ENCODE measurements around the gene HNRNPA3.
"Not testable (repeated sequence)": the region's sequence is repeated elsewhere in the genome, so short reads cannot be mapped to it uniquely, and the experiment has no call there.

The HNRNPA3 gene

GRCh38 chr2:177192788-177193187 is 19.8 kb upstream of the HNRNPA3 start:
- Histone ChIP-seq H2BK12ac (ENCODE audit: low read length) (no peak overlapping the region), H2AK5ac (ENCODE audit: low read length) (no peak overlapping the region)
- DNase-seq: no peak

DNA sequence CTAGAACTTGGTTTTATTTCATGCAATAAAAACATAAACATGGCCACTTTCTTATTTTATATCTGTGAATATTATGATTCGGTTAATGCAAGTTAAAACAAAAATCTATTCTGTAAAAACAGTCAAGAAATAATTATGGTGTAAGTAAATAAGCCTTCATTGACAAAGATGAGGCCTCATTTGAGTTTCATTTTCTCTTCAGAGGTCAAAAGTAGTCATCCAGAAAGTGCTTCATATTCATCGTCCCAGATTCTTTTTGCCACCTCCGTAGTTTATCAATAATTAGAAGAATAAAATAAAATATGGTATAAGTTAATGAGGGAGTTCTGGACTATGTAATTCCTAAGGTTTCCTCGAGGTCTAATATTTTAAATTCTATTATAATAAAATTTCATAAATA is 19.4 kb upstream of the HNRNPA3 start:
- H3K4me1 ChIP-seq (ENCODE audit: control insufficient read depth in 1 of 2, insufficient read depth in 2 of 2, low read length in 2 of 2): peaks cover 0 to 3% of the 10 kb centered on the region in 2 experiments
- no peak overlapping the region for H2BK12ac ChIP-seq (ENCODE audit: low read length)
- no peak overlapping the region for H3K27ac ChIP-seq (ENCODE audit: low read depth, low read length)
- H3K27me3 ChIP-seq (ENCODE audit: insufficient read depth, low read length): no peaks in the 10 kb centered on the region
- no peak overlapping the region for H4K8ac ChIP-seq (ENCODE audit: low read depth, low read length)
- no peaks in the 10 kb centered on the region for H3K9me3 ChIP-seq (ENCODE audit: insufficient read depth, low read depth, low read length)
- H3K18ac ChIP-seq (ENCODE audit: low read length): no peak overlapping the region
- no peak overlapping the region for H3K23ac ChIP-seq (ENCODE audit: low read length)
- H2BK5ac ChIP-seq (ENCODE audit: low read depth, low read length, poor library complexity): no peak overlapping the region
- no peak overlapping the region for H4K12ac ChIP-seq (ENCODE audit: low read depth, low read length)
- no peak overlapping the region for H3K4me3 ChIP-seq (ENCODE audit: low read depth, low read length)
- no peak overlapping the region for H4K91ac ChIP-seq (ENCODE audit: low read depth, low read length)
- no peak overlapping the region for H2AK5ac ChIP-seq (ENCODE audit: low read length)
- H3K14ac ChIP-seq (ENCODE audit: low read length): no peak overlapping the region
- H3K4me2 ChIP-seq (ENCODE audit: low read length): no peak overlapping the region
- H3K79me1 ChIP-seq (ENCODE audit: low read length): no peaks in the 10 kb centered on the region
- H3K9ac ChIP-seq (ENCODE audit: low read length): no peak overlapping the region
- no peak overlapping the region for H3K4ac ChIP-seq (ENCODE audit: low read depth, low read length)
- no peak for DNase-seq
- no peak overlapping the region for H2BK120ac ChIP-seq (ENCODE audit: insufficient read depth, low read length, poor library complexity)
- no peaks in the 10 kb centered on the region for H3K36me3 ChIP-seq (ENCODE audit: control insufficient read depth in 1 of 2, insufficient read depth in 2 of 2, low read length in 2 of 2)
- no CpG with 5 or more reads among the region's 4 CpGs for WGBS (ENCODE audit: extremely low coverage, insufficient coverage, insufficient read length)
- H3K79me2 ChIP-seq (ENCODE audit: control insufficient read depth, insufficient read depth, low read length, poor library complexity): no peaks in the 10 kb centered on the region
- no peak overlapping the region for H2AFZ ChIP-seq (ENCODE audit: insufficient read depth, low read length, poor library complexity)

More at GRCh38 chr2:177192788-177193187, 19.8 kb upstream of the HNRNPA3 start:
- Histone ChIP-seq H3K9ac (ENCODE audit: low read length) (no peak overlapping the region), H3K14ac (ENCODE audit: low read length) (no peak overlapping the region), H3K36me3 (ENCODE audit: control insufficient read depth in 1 of 2, insufficient read depth in 2 of 2, low read length in 2 of 2) (no peaks in the 10 kb centered on the region), H2BK120ac (ENCODE audit: insufficient read depth, low read length, poor library complexity) (no peak overlapping the region), H3K4me1 (ENCODE audit: control insufficient read depth in 1 of 2, insufficient read depth in 2 of 2, low read length in 2 of 2) (peaks cover 1 to 3% of the 10 kb centered on the region in 2 experiments), H4K8ac (ENCODE audit: low read depth, low read length) (no peak overlapping the region), H3K79me1 (ENCODE audit: low read length) (no peaks in the 10 kb centered on the region), H2AFZ (ENCODE audit: insufficient read depth, low read length, poor library complexity) (no peak overlapping the region), H4K91ac (ENCODE audit: low read depth, low read length) (no peak overlapping the region), H3K27me3 (ENCODE audit: insufficient read depth, low read length) (no peaks in the 10 kb centered on the region), H2BK5ac (ENCODE audit: low read depth, low read length, poor library complexity) (no peak overlapping the region), H3K23ac (ENCODE audit: low read length) (no peak overlapping the region), H3K4me3 (ENCODE audit: low read depth, low read length) (no peak overlapping the region), H3K9me3 (ENCODE audit: insufficient read depth, low read depth, low read length) (no peaks in the 10 kb centered on the region), H3K4ac (ENCODE audit: low read depth, low read length) (no peak overlapping the region), H3K18ac (ENCODE audit: low read length) (no peak overlapping the region), H3K79me2 (ENCODE audit: control insufficient read depth, insufficient read depth, low read length, poor library complexity) (no peaks in the 10 kb centered on the region), H4K12ac (ENCODE audit: low read depth, low read length) (no peak overlapping the region), H3K4me2 (ENCODE audit: low read length) (no peak overlapping the region), H3K27ac (ENCODE audit: low read depth, low read length) (no peak overlapping the region)
- WGBS (ENCODE audit: extremely low coverage, insufficient coverage, insufficient read length): no CpG with 5 or more reads among the region's 1 CpG

- H4K8ac ChIP-seq (ENCODE audit: low read depth, low read length): no peak overlapping the region
- no CpG with 5 or more reads among the region's 1 CpG for WGBS (ENCODE audit: extremely low coverage, insufficient coverage, insufficient read length)
Measured at GRCh38 chr2:177195194-177195593, 17.4 kb upstream of the HNRNPA3 start.

DNA sequence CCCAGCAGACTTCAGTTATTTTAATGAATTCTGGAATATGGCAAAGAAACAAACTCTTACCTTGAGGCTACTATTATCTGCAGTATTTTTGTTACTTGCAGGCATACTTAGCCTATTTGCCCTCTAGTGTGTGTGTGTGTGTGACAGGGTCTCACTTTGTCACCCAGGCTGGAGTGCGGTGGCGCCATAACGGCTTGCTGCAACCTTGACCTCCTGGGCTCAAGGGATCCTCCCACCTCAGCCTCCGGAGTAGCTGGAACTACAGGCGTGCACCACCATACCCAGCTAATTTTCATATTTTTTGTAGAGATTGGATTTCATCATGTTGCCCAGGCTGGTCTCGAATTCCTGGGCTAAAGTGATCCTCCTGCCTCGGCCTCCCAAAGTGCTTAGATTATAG is 12.2 kb upstream of the HNRNPA3 start:
- not testable (repeated sequence) for H2BK12ac ChIP-seq (ENCODE audit: low read length); H4K91ac ChIP-seq (ENCODE audit: low read depth, low read length); H3K27ac ChIP-seq (ENCODE audit: low read depth, low read length); H3K4me1 ChIP-seq (ENCODE audit: control insufficient read depth in 1 of 2, insufficient read depth in 2 of 2, low read length in 2 of 2); H4K12ac ChIP-seq (ENCODE audit: low read depth, low read length); H3K36me3 ChIP-seq (ENCODE audit: control insufficient read depth in 1 of 2, insufficient read depth in 2 of 2, low read length in 2 of 2); H4K8ac ChIP-seq (ENCODE audit: low read depth, low read length); H3K4me3 ChIP-seq (ENCODE audit: low read depth, low read length); H3K18ac ChIP-seq (ENCODE audit: low read length); H3K79me2 ChIP-seq (ENCODE audit: control insufficient read depth, insufficient read depth, low read length, poor library complexity); H3K9ac ChIP-seq (ENCODE audit: low read length); H2BK5ac ChIP-seq (ENCODE audit: low read depth, low read length, poor library complexity); H2AK5ac ChIP-seq (ENCODE audit: low read length); H3K27me3 ChIP-seq (ENCODE audit: insufficient read depth, low read length); H3K14ac ChIP-seq (ENCODE audit: low read length); H2AFZ ChIP-seq (ENCODE audit: insufficient read depth, low read length, poor library complexity); H3K79me1 ChIP-seq (ENCODE audit: low read length); H3K9me3 ChIP-seq (ENCODE audit: insufficient read depth, low read depth, low read length); DNase-seq; H3K4me2 ChIP-seq (ENCODE audit: low read length); H3K23ac ChIP-seq (ENCODE audit: low read length); H3K4ac ChIP-seq (ENCODE audit: low read depth, low read length); H2BK120ac ChIP-seq (ENCODE audit: insufficient read depth, low read length, poor library complexity)
- no CpG with 5 or more reads among the region's 7 CpGs for whole genome bisulfite sequencing (ENCODE audit: extremely low coverage, insufficient coverage, insufficient read length)

More at GRCh38 chr2:177195194-177195593, 17.4 kb upstream of the HNRNPA3 start:
- no peaks in the 10 kb centered on the region for H3K79me1 ChIP-seq (ENCODE audit: low read length)
- H3K27me3 ChIP-seq (ENCODE audit: insufficient read depth, low read length): no peaks in the 10 kb centered on the region
- no peaks in the 10 kb centered on the region for H3K9me3 ChIP-seq (ENCODE audit: insufficient read depth, low read depth, low read length)
- no peak for DNase-seq
- H3K79me2 ChIP-seq (ENCODE audit: control insufficient read depth, insufficient read depth, low read length, poor library complexity): no peaks in the 10 kb centered on the region
- H4K91ac ChIP-seq (ENCODE audit: low read depth, low read length): no peak overlapping the region
- no peak overlapping the region for H2BK5ac ChIP-seq (ENCODE audit: low read depth, low read length, poor library complexity)
- H2BK120ac ChIP-seq (ENCODE audit: insufficient read depth, low read length, poor library complexity): no peak overlapping the region
- no peaks in the 10 kb centered on the region for H3K36me3 ChIP-seq (ENCODE audit: control insufficient read depth in 1 of 2, insufficient read depth in 2 of 2, low read length in 2 of 2)
- no peak overlapping the region for H3K9ac ChIP-seq (ENCODE audit: low read length)
- no peak overlapping the region for H3K4me2 ChIP-seq (ENCODE audit: low read length)
- no peak overlapping the region for H3K4ac ChIP-seq (ENCODE audit: low read depth, low read length)
- no peak overlapping the region for H2BK12ac ChIP-seq (ENCODE audit: low read length)
- H3K14ac ChIP-seq (ENCODE audit: low read length): no peak overlapping the region
- no peak overlapping the region for H3K18ac ChIP-seq (ENCODE audit: low read length)
- no peaks in the 10 kb centered on the region for H3K4me1 ChIP-seq (ENCODE audit: control insufficient read depth in 1 of 2, insufficient read depth in 2 of 2, low read length in 2 of 2)
- no peak overlapping the region for H4K12ac ChIP-seq (ENCODE audit: low read depth, low read length)
- H3K23ac ChIP-seq (ENCODE audit: low read length): no peak overlapping the region
- H2AK5ac ChIP-seq (ENCODE audit: low read length): no peak overlapping the region
- no peak overlapping the region for H3K4me3 ChIP-seq (ENCODE audit: low read depth, low read length)
- no peak overlapping the region for H3K27ac ChIP-seq (ENCODE audit: low read depth, low read length)
- H2AFZ ChIP-seq (ENCODE audit: insufficient read depth, low read length, poor library complexity): no peak overlapping the region

Measured in trophoblast cell (in vitro differentiated cells and primary cell).